Erythroblast (primary cell): ENCODE data around the gene PLCL1.

Experiments
- GATA1 ChIP-seq: IDR thresholded peaks from 2 replicates; pipeline ENCODE4 v1.6.1; 2011; ENCODE audit warnings: low read depth, mild to moderate bottlenecking, control low read depth, low read length, moderate library complexity
- POLR2A ChIP-seq: IDR thresholded peaks from 2 replicates; pipeline ENCODE4 v1.6.1; 2011; ENCODE audit warnings: mild to moderate bottlenecking, low read length

DNA sequence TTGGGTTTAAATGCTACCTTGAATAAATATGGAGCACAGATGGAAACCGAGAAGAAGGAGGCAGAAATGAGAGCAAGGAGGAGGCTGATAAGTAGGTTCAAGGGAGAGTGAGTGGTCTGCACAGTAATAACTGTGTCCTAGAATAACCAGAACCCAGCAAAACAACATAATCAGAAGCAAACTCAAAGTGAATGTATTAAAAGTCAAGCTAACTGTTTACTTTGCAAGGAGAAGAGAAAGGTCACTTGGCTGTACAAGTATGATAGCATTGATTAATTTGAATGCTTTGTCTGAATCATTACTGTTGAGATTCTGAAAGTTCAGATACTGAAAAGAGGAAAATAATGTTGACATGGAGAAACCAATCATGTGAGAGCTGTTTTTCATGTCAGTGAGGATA, 258.8 kb downstream of the PLCL1 start:
- no peak for TF ChIP-seq POLR2A
- TF ChIP-seq GATA1: no peak
